ENCODE results near the gene TMEM43. TPM values are rescaled to one million over a fixed set of nuclear protein-coding genes. Genes with fewer than 3 reads are reported as not detected.

The TMEM43 gene
- total RNA-seq (2021; fragmentation: NEBNext Ultra II Directional; extraction: Animal tissue kit (Norgen Biotek cat#: 25700)) (27.0 and 27.4 TPM in 2 replicates), polyA plus RNA-seq (2011; rRNA removed) (33.7 and 38.2 TPM in 2 replicates), polyA minus RNA-seq (2011; rRNA and poly(A)+ RNA removed) (35.2 and 35.8 TPM in 2 replicates)
- 33.9 TPM for polyA plus RNA-seq (2011; cell fraction: cytosol; rRNA removed)
- 39.5 TPM for polyA plus RNA-seq (2011; cell fraction: nucleus; rRNA removed)
- polyA plus RNA-seq (2012, experiment 1 of 2): 21.2 to 24.6 TPM (median 23.9 TPM) in 4 replicates
- 22.3 TPM for polyA plus RNA-seq (2012, experiment 2 of 2)
- polyA plus RNA-seq (2013, experiment 1 of 2): 34.5 TPM
- 37.3 TPM for polyA plus RNA-seq (2013, experiment 2 of 2)
- polyA minus RNA-seq (2011; cell fraction: cytosol; rRNA and poly(A)+ RNA removed): 14.5 TPM
- 13.5 TPM for polyA minus RNA-seq (2011; cell fraction: nucleus; rRNA and poly(A)+ RNA removed)
- long read RNA-seq, experiment 1, transcript TMEM43-201 (12 exons, 3,341 nt): major isoform, 8 of 36 reads
- long read RNA-seq, experiment 1, partial matches to known transcripts: 22 of 36 reads
- long read RNA-seq, experiment 1, other reads (novel, unspliced or antisense): 6 of 36 reads
- long read RNA-seq, experiment 2, transcript TMEM43-201 (12 exons, 3,341 nt): major isoform, 7 of 8 reads
- long read RNA-seq, experiment 2, partial matches to known transcripts: 0 of 8 reads
- long read RNA-seq, experiment 2, other reads (novel, unspliced or antisense): 1 of 8 reads

GRCh38 chr3:14124615-14125192, at the start of gene TMEM43, which contains the start of gene CHCHD4:
Gene TMEM43, plus strand, starts transcription at chr3:14125052. Its CDS starts 142 bp downstream, at chr3:14125194.
Gene CHCHD4, minus strand, starts transcription at chr3:14124870. Its CDS starts 194 bp downstream, at chr3:14124676.
- Histone ChIP-seq H4K5ac (ENCODE audit: insufficient read length, low read depth, low read length) (peak within 1 kb of the TSS; percentile 47), H2AFZ (ENCODE audit: low read length) (peak within 1 kb of the TSS; percentile 85), H2BK15ac (ENCODE audit: low read length) (no peak within 1 kb of the TSS; the same call in 1 of the 2 replicates), H2BK12ac (ENCODE audit: low read depth, low read length) (no peak within 1 kb of the TSS), H3K18ac (ENCODE audit: extremely low read depth, low read length) (peak within 1 kb of the TSS; percentile 40; the same call in 1 of the 2 replicates), H3K4me2 (ENCODE audit: insufficient read depth in 1 of 2, low read depth in 2 of 2, low read length in 2 of 2) (peak within 1 kb of the TSS; percentile 96 to 99), H3K4me1 (replicated peaks in 1 of 4; ENCODE audit: control insufficient read depth in 3 of 4, insufficient read depth in 4 of 4, low read length in 3 of 4) (peaks cover 0 to 14% (median 10%) of the 10 kb centered on the region in 4 experiments; a peak in 6 of 7 replicates), H2BK20ac (ENCODE audit: low read length) (no peak within 1 kb of the TSS), H3K56ac (replicated peaks; ENCODE audit: insufficient read length, low read depth, low read length) (no peak within 1 kb of the TSS), H3K9ac (replicated peaks in 1 of 4; ENCODE audit: extremely low read depth in 1 of 4, low read depth in 3 of 4, low read length in 3 of 4) (peak within 1 kb of the TSS; percentile 84 to 85 (median 85)), H3K4ac (replicated peaks; ENCODE audit: insufficient read length, low read depth, low read length) (peak within 1 kb of the TSS; percentile 49), H2BK5ac (ENCODE audit: low read depth, low read length) (peak within 1 kb of the TSS; percentile 41), H3K79me2 (ENCODE audit: control insufficient read depth in 1 of 2, insufficient read depth in 2 of 2, low read length in 2 of 2) (peaks cover 7 to 33% of the 10 kb centered on the region in 2 experiments), H2BK120ac (replicated peaks; ENCODE audit: low read depth, low read length) (no peak within 1 kb of the TSS), H4K91ac (replicated peaks; ENCODE audit: insufficient read length, low read length) (peak within 1 kb of the TSS; percentile 15), H3K14ac (ENCODE audit: insufficient read length) (no peak within 1 kb of the TSS), H4K8ac (ENCODE audit: extremely low read depth, insufficient read depth, low read length) (peak within 1 kb of the TSS; percentile 90), H3K27me3 (replicated peaks in 1 of 4; ENCODE audit: control insufficient read depth in 3 of 4, extremely low read depth in 1 of 4, insufficient read depth in 3 of 4, low read length in 3 of 4) (no peaks in the 10 kb centered on the region), H3K27ac (ENCODE audit: low read depth, low read length) (peak within 1 kb of the TSS; percentile 41), H3K36me3 (ENCODE audit: control insufficient read depth in 2 of 4, insufficient read depth in 4 of 4, low read length in 3 of 4) (peaks cover 2 to 9% (median 8%) of the 10 kb centered on the region in 4 experiments; a peak in 4 of 8 replicates), H3K79me1 (ENCODE audit: low read depth, low read length) (peaks cover 14% of the 10 kb centered on the region), H2AK5ac (ENCODE audit: low read depth, low read length) (no peak within 1 kb of the TSS; the same call in 1 of the 2 replicates), H3K4me3 (ENCODE audit: extremely low read depth in 1 of 4, insufficient read depth in 2 of 4, low read depth in 3 of 4, low read length in 4 of 4) (peak within 1 kb of the TSS; percentile 90 to 97 (median 91)), H3K23ac (ENCODE audit: insufficient read length) (no peak within 1 kb of the TSS), H4K20me1 (replicated peaks in 1 of 2; ENCODE audit: control insufficient read depth in 1 of 2, insufficient read depth in 2 of 2, low read length in 2 of 2) (peaks cover 2 to 13% of the 10 kb centered on the region in 2 experiments), H3K23me2 (ENCODE audit: low read depth, low read length) (peaks cover 14% of the 10 kb centered on the region), H3K9me3 (ENCODE audit: insufficient read depth in 2 of 2, low read depth in 1 of 2, low read length in 1 of 2) (no peaks in the 10 kb centered on the region)
- FAIRE-seq (no peak), DNase-seq (ENCODE audit: low read depth in 1 of 2, low spot score in 2 of 2) (peak; percentile 94 to 96)
- WGBS, 2 experiments (ENCODE audit: extremely low coverage in 1 of 2, insufficient coverage in 1 of 2, insufficient read length in 1 of 2, insufficient replicate concordance in 2 of 2, low coverage in 1 of 2, low lambda C conversion rate in 2 of 2, missing lambda C conversion rate in 1 of 2): 2% methylated on average over 32 of the region's 55 CpGs; no CpG with 5 or more reads in 1 of the 2 experiments
- POLR2A ChIA-PET (ENCODE audit: partially characterized antibody): interaction anchor here (0.8 to 4.7 kb wide), 18 partner anchors 9 to 474 kb away, joined by 3 to 46 read pairs (median 4); partner anchors contain the start of genes LSM3 and XPC
- CTCF ChIA-PET (ENCODE audit: partially characterized antibody): interaction anchor here (0.8 to 3.9 kb wide), 12 partner anchors 10 to 952 kb away, joined by 3 to 37 read pairs (median 4); no protein-coding TSS in a partner anchor
- no peak for TF ChIP-seq BACH1 (IDR thresholded peaks at IDR 0.05; ENCODE audit: low read length)
- 0 out of 2 replicates have a peak, but pooled peaks have one; percentile 17 for TF ChIP-seq RBBP5 (IDR thresholded peaks at IDR 0.05; ENCODE audit: borderline replicate concordance, low read depth, low read length)
- TF ChIP-seq POU5F1 (IDR thresholded peaks at IDR 0.05; ENCODE audit: low read depth, low read length): no peak
- peak; percentile 97 for TF ChIP-seq SIX5 (IDR thresholded peaks at IDR 0.05; ENCODE audit: low read depth, low read length)
- TF ChIP-seq GTF2F1 (IDR thresholded peaks at IDR 0.05; ENCODE audit: borderline replicate concordance, low read depth, low read length): no peak
